WTC11 (cell line): ENCODE results near the gene SOX4. TPM values are rescaled to one million over a fixed set of nuclear protein-coding genes. Genes with fewer than 3 reads are reported as not detected.

Experiments used
- ATAC-seq: fragments of 200-7000 bp; cut with Tn5 transposase; 2 replicates; pipeline ENCODE4 v1.10.0; 2021; ENCODE audit warnings: mild to moderate bottlenecking, moderate library complexity
- CTCF ChIA-PET: fragments of 300-600 bp; sonication (Branson Sonifier 250); formaldehyde crosslinking; loops from one replicate; lab custom pipeline; 2021; ENCODE audit warnings: antibody characterized with exemption; lab: Charles Lee
- POLR2A ChIA-PET: fragments of 350-600 bp; sonication (Branson Sonifier 250); formaldehyde crosslinking; loops from one replicate; lab custom pipeline; 2021; ENCODE audit warnings: antibody characterized with exemption; lab: Charles Lee
- DNase-seq: peaks from one replicate; pipeline ENCODE4 v3.0.0; 2021; ENCODE audit warnings: low spot score
- H3K27ac Mint-ChIP-seq: 2 replicates; pipeline ENCODE4 v1.8.0; 2021; ENCODE audit warnings: mixed read lengths
- H3K27me3 Mint-ChIP-seq: 2 replicates; pipeline ENCODE4 v1.8.0; 2021; ENCODE audit warnings: low read depth, mild to moderate bottlenecking, moderate library complexity, mixed read lengths
- H3K36me3 Mint-ChIP-seq: 2 replicates; pipeline ENCODE4 v1.8.0; 2021; ENCODE audit warnings: mixed read lengths
- H3K4me1 Mint-ChIP-seq: 2 replicates; pipeline ENCODE4 v1.8.0; 2022; ENCODE audit warnings: mixed read lengths
- H3K4me3 Mint-ChIP-seq: 2 replicates; pipeline ENCODE4 v1.8.0; 2021; ENCODE audit warnings: mild to moderate bottlenecking, moderate library complexity, mixed read lengths
- H3K9me3 Mint-ChIP-seq: 2 replicates; pipeline ENCODE4 v1.8.0; 2021; ENCODE audit warnings: mixed read lengths
- FOXJ3 ChIP-seq: sonication (generic); formaldehyde crosslinking; IDR thresholded peaks from 2 replicates; pipeline ENCODE4 v1.9.0; 2021; ENCODE audit warnings: missing genetic modification reagents, mild to moderate bottlenecking, borderline replicate concordance
- FOXP1 ChIP-seq: sonication (generic); formaldehyde crosslinking; IDR thresholded peaks from 2 replicates; pipeline ENCODE4 v1.8.0; 2022; ENCODE audit warnings: missing genetic modification reagents, mild to moderate bottlenecking, moderate library complexity, borderline replicate concordance
- IRF2 ChIP-seq: sonication (generic); formaldehyde crosslinking; IDR thresholded peaks from 2 replicates; pipeline ENCODE4 v1.8.0; 2022; ENCODE audit warnings: low read depth, missing genetic modification reagents, borderline replicate concordance
- NFATC4 ChIP-seq: fragments of 250-450 bp; sonication (Bioruptor Pico); IDR thresholded peaks from 2 replicates; pipeline ENCODE4 v1.9.0; 2021; ENCODE audit warnings: mild to moderate bottlenecking
- SMAD4 ChIP-seq: sonication (generic); formaldehyde crosslinking; IDR thresholded peaks from 2 replicates; pipeline ENCODE4 v1.8.0; 2022; ENCODE audit warnings: mild to moderate bottlenecking, missing genetic modification reagents
- TEAD4 ChIP-seq: sonication (generic); formaldehyde crosslinking; IDR thresholded peaks from 2 replicates; pipeline ENCODE4 v1.8.0; 2022; ENCODE audit warnings: mild to moderate bottlenecking, missing genetic modification reagents
- TP53 ChIP-seq: sonication (generic); formaldehyde crosslinking; IDR thresholded peaks from 2 replicates; pipeline ENCODE4 v1.8.1; 2023; ENCODE audit warnings: mild to moderate bottlenecking, missing genetic modification reagents
- ZNF671 ChIP-seq: fragments of 250-450 bp; sonication (Bioruptor Pico); IDR thresholded peaks from 2 replicates; pipeline ENCODE4 v1.8.0; 2021; ENCODE audit warnings: mild to moderate bottlenecking
- total RNA-seq: library from RNA; stranded (reverse); gene quantifications from 3 replicates; pipeline ENCODE4 v1.2.3, GENCODE V29; 2021
- TF ChIP-seq, protein P1 (sequence below): sonication (generic); formaldehyde crosslinking; IDR thresholded peaks from 2 replicates; pipeline ENCODE4 v1.8.1; 2023; ENCODE audit warnings: mild to moderate bottlenecking, moderate library complexity, missing genetic modification reagents
- TF ChIP-seq, protein P2 (sequence below): sonication (generic); formaldehyde crosslinking; IDR thresholded peaks from 2 replicates; pipeline ENCODE4 v1.8.1; 2022; ENCODE audit warnings: mild to moderate bottlenecking, moderate library complexity, missing genetic modification reagents
- TF ChIP-seq, protein P3 (sequence below): sonication (generic); formaldehyde crosslinking; IDR thresholded peaks from 2 replicates; pipeline ENCODE4 v1.8.0; 2022; ENCODE audit warnings: mild to moderate bottlenecking, missing genetic modification reagents
- TF ChIP-seq, protein P4 (sequence below): sonication (generic); formaldehyde crosslinking; IDR thresholded peaks from 2 replicates; pipeline ENCODE4 v1.8.1; 2023; ENCODE audit warnings: mild to moderate bottlenecking, missing genetic modification reagents, moderate library complexity
- TF ChIP-seq, protein P5 (sequence below): fragments of 250-450 bp; sonication (Bioruptor Pico); IDR thresholded peaks from 2 replicates; pipeline ENCODE4 v1.9.0; 2021; ENCODE audit warnings: mild to moderate bottlenecking
- TF ChIP-seq, protein P6 (sequence below): fragments of 250-450 bp; sonication (Bioruptor Pico); IDR thresholded peaks from 2 replicates; pipeline ENCODE4 v1.8.0; 2021; ENCODE audit warnings: mild to moderate bottlenecking
- TF ChIP-seq, protein P7 (sequence below): sonication (generic); formaldehyde crosslinking; IDR thresholded peaks from 2 replicates; pipeline ENCODE4 v1.8.1; 2022; ENCODE audit warnings: missing genetic modification reagents, borderline replicate concordance
- TF ChIP-seq, protein P8 (sequence below): sonication (generic); formaldehyde crosslinking; IDR thresholded peaks from 2 replicates; pipeline ENCODE4 v1.8.0; 2023; ENCODE audit warnings: missing genetic modification reagents

Gene SOX4
- total RNA-seq, 1 experiment from 2014 or later, result 182 TPM

DNA sequence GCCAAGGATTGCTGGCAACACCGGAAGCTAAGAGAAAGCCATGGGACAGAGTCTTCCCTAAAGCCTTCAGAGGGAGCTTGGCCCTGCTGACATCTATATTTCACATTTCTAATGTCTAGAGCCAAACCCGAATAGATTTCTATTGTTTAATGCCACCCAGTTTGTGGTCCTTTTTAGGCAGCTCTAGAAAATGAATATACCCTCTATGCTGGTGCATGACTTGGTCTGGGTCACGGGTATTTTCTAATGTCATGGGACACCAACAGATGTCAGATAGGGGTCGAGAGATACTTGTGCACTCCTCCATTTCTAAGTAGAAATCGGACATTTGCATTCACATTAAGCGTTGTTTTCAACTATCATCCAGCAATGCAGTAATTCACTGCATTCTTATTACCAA, 37.0 kb upstream of the SOX4 start:
- ChIA-PET POLR2A (no interaction called here), CTCF (no interaction called here)
- Mint-ChIP-seq H3K27ac (no peak overlapping the region), H3K36me3 (peaks cover 13% of the 10 kb centered on the region), H3K4me1 (peaks cover 9% of the 10 kb centered on the region), H3K4me3 (no peak overlapping the region), H3K9me3 (peaks cover 10% of the 10 kb centered on the region), H3K27me3 (no peaks in the 10 kb centered on the region)
- no peak for TF ChIP-seq FOXJ3
- no peak for TF ChIP-seq TP53 (CRISPR knock-in tag)
- TF ChIP-seq SMAD4 (CRISPR knock-in tag), result no peak
- TF ChIP-seq, protein P1, sequence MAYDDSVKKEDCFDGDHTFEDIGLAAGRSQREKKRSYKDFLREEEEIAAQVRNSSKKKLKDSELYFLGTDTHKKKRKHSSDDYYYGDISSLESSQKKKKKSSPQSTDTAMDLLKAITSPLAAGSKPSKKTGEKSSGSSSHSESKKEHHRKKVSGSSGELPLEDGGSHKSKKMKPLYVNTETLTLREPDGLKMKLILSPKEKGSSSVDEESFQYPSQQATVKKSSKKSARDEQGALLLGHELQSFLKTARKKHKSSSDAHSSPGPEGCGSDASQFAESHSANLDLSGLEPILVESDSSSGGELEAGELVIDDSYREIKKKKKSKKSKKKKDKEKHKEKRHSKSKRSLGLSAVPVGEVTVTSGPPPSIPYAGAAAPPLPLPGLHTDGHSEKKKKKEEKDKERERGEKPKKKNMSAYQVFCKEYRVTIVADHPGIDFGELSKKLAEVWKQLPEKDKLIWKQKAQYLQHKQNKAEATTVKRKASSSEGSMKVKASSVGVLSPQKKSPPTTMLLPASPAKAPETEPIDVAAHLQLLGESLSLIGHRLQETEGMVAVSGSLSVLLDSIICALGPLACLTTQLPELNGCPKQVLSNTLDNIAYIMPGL, result no peak
- TF ChIP-seq FOXP1, result no peak
- TF ChIP-seq, protein P2, sequence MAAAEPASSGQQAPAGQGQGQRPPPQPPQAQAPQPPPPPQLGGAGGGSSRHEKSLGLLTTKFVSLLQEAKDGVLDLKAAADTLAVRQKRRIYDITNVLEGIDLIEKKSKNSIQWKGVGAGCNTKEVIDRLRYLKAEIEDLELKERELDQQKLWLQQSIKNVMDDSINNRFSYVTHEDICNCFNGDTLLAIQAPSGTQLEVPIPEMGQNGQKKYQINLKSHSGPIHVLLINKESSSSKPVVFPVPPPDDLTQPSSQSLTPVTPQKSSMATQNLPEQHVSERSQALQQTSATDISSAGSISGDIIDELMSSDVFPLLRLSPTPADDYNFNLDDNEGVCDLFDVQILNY (CRISPR knock-in tag), result no peak
- TF ChIP-seq, protein P3, sequence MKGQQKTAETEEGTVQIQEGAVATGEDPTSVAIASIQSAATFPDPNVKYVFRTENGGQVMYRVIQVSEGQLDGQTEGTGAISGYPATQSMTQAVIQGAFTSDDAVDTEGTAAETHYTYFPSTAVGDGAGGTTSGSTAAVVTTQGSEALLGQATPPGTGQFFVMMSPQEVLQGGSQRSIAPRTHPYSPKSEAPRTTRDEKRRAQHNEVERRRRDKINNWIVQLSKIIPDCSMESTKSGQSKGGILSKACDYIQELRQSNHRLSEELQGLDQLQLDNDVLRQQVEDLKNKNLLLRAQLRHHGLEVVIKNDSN (CRISPR knock-in tag), result no peak
- TF ChIP-seq, protein P4, sequence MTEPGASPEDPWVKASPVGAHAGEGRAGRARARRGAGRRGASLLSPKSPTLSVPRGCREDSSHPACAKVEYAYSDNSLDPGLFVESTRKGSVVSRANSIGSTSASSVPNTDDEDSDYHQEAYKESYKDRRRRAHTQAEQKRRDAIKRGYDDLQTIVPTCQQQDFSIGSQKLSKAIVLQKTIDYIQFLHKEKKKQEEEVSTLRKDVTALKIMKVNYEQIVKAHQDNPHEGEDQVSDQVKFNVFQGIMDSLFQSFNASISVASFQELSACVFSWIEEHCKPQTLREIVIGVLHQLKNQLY (CRISPR knock-in tag), result no peak
- no peak for TF ChIP-seq IRF2 (CRISPR knock-in tag)
- no peak for TF ChIP-seq TEAD4
- TF ChIP-seq, protein P5, sequence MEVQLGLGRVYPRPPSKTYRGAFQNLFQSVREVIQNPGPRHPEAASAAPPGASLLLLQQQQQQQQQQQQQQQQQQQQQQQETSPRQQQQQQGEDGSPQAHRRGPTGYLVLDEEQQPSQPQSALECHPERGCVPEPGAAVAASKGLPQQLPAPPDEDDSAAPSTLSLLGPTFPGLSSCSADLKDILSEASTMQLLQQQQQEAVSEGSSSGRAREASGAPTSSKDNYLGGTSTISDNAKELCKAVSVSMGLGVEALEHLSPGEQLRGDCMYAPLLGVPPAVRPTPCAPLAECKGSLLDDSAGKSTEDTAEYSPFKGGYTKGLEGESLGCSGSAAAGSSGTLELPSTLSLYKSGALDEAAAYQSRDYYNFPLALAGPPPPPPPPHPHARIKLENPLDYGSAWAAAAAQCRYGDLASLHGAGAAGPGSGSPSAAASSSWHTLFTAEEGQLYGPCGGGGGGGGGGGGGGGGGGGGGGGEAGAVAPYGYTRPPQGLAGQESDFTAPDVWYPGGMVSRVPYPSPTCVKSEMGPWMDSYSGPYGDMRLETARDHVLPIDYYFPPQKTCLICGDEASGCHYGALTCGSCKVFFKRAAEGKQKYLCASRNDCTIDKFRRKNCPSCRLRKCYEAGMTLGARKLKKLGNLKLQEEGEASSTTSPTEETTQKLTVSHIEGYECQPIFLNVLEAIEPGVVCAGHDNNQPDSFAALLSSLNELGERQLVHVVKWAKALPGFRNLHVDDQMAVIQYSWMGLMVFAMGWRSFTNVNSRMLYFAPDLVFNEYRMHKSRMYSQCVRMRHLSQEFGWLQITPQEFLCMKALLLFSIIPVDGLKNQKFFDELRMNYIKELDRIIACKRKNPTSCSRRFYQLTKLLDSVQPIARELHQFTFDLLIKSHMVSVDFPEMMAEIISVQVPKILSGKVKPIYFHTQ (CRISPR knock-in tag), result no peak
- TF ChIP-seq, protein P6, sequence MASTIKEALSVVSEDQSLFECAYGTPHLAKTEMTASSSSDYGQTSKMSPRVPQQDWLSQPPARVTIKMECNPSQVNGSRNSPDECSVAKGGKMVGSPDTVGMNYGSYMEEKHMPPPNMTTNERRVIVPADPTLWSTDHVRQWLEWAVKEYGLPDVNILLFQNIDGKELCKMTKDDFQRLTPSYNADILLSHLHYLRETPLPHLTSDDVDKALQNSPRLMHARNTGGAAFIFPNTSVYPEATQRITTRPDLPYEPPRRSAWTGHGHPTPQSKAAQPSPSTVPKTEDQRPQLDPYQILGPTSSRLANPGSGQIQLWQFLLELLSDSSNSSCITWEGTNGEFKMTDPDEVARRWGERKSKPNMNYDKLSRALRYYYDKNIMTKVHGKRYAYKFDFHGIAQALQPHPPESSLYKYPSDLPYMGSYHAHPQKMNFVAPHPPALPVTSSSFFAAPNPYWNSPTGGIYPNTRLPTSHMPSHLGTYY, result no peak
- TF ChIP-seq ZNF671 (CRISPR knock-in tag), result no peak
- ATAC-seq (no peak), DNase-seq (no peak)

DNA sequence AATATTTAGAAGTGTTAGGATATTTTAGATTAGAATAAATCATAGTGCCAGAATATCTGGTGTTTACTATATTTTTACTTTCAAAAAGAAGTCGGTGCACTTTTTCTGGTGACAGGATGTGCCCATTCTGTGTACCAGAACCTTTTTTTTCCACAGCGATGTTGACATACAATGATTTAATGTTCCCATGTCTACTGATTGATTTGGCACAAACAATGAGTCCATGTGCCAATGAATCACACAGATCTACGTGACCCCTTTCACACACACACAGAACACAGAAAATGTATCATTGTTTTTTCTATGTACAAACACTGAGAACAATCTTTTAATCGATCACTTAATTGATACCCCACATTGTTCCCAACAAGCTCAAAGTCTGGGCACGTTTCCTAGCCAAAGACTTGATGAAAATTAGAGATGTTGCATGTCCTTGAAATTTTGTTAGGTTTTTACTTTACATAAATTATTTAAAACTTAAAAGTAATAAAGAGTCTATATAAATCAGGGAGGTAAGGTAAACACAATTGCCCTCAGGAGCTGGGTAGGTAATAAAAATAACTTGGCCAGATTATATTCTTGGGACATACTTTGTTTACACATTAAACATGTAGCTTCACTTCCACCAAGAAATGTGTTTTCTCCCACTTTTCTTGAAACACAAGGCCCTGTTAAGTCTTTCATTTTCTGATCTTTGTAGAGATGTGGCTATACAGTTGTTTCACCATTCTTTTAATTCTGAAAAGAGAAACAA, 36.4 kb upstream of the SOX4 start:
- ChIA-PET POLR2A (no interaction called here), CTCF (no interaction called here)
- H3K27me3 Mint-ChIP-seq, result no peaks in the 10 kb centered on the region
- TF ChIP-seq, protein P7, sequence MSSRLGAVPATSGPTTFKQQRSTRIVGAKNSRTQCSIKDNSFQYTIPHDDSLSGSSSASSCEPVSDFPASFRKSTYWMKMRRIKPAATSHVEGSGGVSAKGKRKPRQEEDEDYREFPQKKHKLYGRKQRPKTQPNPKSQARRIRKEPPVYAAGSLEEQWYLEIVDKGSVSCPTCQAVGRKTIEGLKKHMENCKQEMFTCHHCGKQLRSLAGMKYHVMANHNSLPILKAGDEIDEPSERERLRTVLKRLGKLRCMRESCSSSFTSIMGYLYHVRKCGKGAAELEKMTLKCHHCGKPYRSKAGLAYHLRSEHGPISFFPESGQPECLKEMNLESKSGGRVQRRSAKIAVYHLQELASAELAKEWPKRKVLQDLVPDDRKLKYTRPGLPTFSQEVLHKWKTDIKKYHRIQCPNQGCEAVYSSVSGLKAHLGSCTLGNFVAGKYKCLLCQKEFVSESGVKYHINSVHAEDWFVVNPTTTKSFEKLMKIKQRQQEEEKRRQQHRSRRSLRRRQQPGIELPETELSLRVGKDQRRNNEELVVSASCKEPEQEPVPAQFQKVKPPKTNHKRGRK (CRISPR knock-in tag), result no peak
- TF ChIP-seq NFATC4 (CRISPR knock-in tag) (no peak), FOXJ3 (no peak)
- TF ChIP-seq, protein P8, sequence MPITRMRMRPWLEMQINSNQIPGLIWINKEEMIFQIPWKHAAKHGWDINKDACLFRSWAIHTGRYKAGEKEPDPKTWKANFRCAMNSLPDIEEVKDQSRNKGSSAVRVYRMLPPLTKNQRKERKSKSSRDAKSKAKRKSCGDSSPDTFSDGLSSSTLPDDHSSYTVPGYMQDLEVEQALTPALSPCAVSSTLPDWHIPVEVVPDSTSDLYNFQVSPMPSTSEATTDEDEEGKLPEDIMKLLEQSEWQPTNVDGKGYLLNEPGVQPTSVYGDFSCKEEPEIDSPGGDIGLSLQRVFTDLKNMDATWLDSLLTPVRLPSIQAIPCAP (CRISPR knock-in tag), result no peak
- TF ChIP-seq, all 79 proteins: peak for 0
- no peak for DNase-seq
- Mint-ChIP-seq H3K27ac (no peak overlapping the region), H3K4me3 (no peak overlapping the region), H3K9me3 (peaks cover 10% of the 10 kb centered on the region), H3K4me1 (peaks cover 9% of the 10 kb centered on the region), H3K36me3 (peaks cover 11% of the 10 kb centered on the region)
- ATAC-seq, result no peak
